H1 (cell line): ENCODE data around the gene FRS2. TPM values are rescaled to one million over a fixed set of nuclear protein-coding genes. Genes with fewer than 3 reads are reported as not detected.

Experiments used
- CTCF ChIA-PET: fragments of 300-600 bp; sonication (Branson Sonifier 250); formaldehyde crosslinking; loops from one replicate; lab custom pipeline; 2021; ENCODE audit not compliant: partially characterized antibody; lab: Charles Lee
- POLR2A ChIA-PET: fragments of 300-600 bp; sonication (Branson Sonifier 250); formaldehyde crosslinking; loops from one replicate; lab custom pipeline; 2021; ENCODE audit warnings: inconsistent platforms; ENCODE audit not compliant: partially characterized antibody; lab: Charles Lee
- DNase-seq, 2 experiments: peaks; one replicate each; pipeline versions ENCODE4 v3.0.0 to v3.0.0-alpha.2; 2010 to 2022; ENCODE audit warnings: low spot score in 2 of 2, low read depth in 1 of 2, mixed read lengths in 1 of 2
- FAIRE-seq: peaks from 2 replicates; lab custom pipeline; 2011; peaks lifted over from hg19 to GRCh38; lab: Jason Lieb, UNC
- H2AFZ ChIP-seq: 2 replicates; pipeline ENCODE4 v1.8.1; 2012; ENCODE audit warnings: low read length, inconsistent platforms
- H2AK5ac ChIP-seq: 2 replicates; pipeline ENCODE4 v1.6.1; 2013; ENCODE audit warnings: low read depth, low read length
- H2BK120ac ChIP-seq: replicated peaks from 2 replicates; pipeline ENCODE3; 2013; ENCODE audit warnings: low read depth, low read length, inconsistent platforms
- H2BK12ac ChIP-seq: 2 replicates; pipeline ENCODE4 v1.6.1; 2013; ENCODE audit warnings: low read depth, low read length
- H2BK15ac ChIP-seq: 2 replicates; pipeline ENCODE4 v1.6.1; 2013; ENCODE audit warnings: low read length
- H2BK20ac ChIP-seq: 2 replicates; pipeline ENCODE4 v1.6.1; 2013; ENCODE audit warnings: low read length
- H2BK5ac ChIP-seq: 2 replicates; pipeline ENCODE4 v1.6.1; 2013; ENCODE audit warnings: low read depth, low read length
- H3K14ac ChIP-seq: 2 replicates; pipeline ENCODE4 v1.6.1; 2013; ENCODE audit warnings: inconsistent platforms; ENCODE audit not compliant: insufficient read length
- H3K18ac ChIP-seq: 2 replicates; pipeline ENCODE4 v1.6.1; 2013; ENCODE audit warnings: low read length; ENCODE audit errors: extremely low read depth
- H3K23ac ChIP-seq: 2 replicates; pipeline ENCODE4 v1.6.1; 2013; ENCODE audit warnings: inconsistent platforms; ENCODE audit not compliant: insufficient read length
- H3K23me2 ChIP-seq: 2 replicates; pipeline ENCODE4 v1.6.1; 2013; ENCODE audit warnings: low read depth, low read length
- H3K27ac ChIP-seq: 2 replicates; pipeline ENCODE4 v1.6.1; 2011; ENCODE audit warnings: low read depth, low read length, inconsistent platforms
- H3K27me3 ChIP-seq, 4 experiments: replicated peaks in 1 of 4; 1 replicate in 1 of 4; 2 replicates in 3 of 4; pipeline versions ENCODE4 v1.6.1 to v1.8.1; 2011 to 2013; ENCODE audit warnings: low read length in 3 of 4, mild to moderate bottlenecking in 3 of 4, inconsistent platforms in 2 of 4, mixed read lengths in 2 of 4, moderate library complexity in 1 of 4; ENCODE audit not compliant: control insufficient read depth in 3 of 4, insufficient read depth in 3 of 4; ENCODE audit errors: extremely low read depth in 1 of 4
- H3K36me3 ChIP-seq, 4 experiments: 2 replicates each; pipeline versions ENCODE4 v1.6.1 to v1.8.1; 2011 to 2013; ENCODE audit warnings: mild to moderate bottlenecking in 4 of 4, low read length in 3 of 4, moderate library complexity in 2 of 4, control low read depth in 1 of 4, inconsistent platforms in 1 of 4; ENCODE audit not compliant: insufficient read depth in 4 of 4, control insufficient read depth in 2 of 4
- H3K4ac ChIP-seq: replicated peaks from 2 replicates; pipeline ENCODE3; 2013; ENCODE audit warnings: low read length, low read depth, mixed read lengths, inconsistent platforms; ENCODE audit not compliant: insufficient read length
- H3K4me1 ChIP-seq, 4 experiments: replicated peaks in 1 of 4; 1 replicate in 1 of 4; 2 replicates in 3 of 4; pipeline versions ENCODE4 v1.6.1 to v1.8.1; 2011 to 2013; ENCODE audit warnings: low read length in 3 of 4, inconsistent platforms in 2 of 4, mixed read lengths in 1 of 4; ENCODE audit not compliant: insufficient read depth in 4 of 4, control insufficient read depth in 3 of 4
- H3K4me2 ChIP-seq, 2 experiments: 2 replicates each; pipeline versions ENCODE4 v1.6.1 to v1.8.1; 2011 to 2013; ENCODE audit warnings: low read depth in 2 of 2, low read length in 2 of 2, control low read depth in 1 of 2, inconsistent platforms in 1 of 2, mild to moderate bottlenecking in 1 of 2; ENCODE audit not compliant: insufficient read depth in 1 of 2
- H3K4me3 ChIP-seq, 4 experiments: fragments of 200-600, 300-600 bp in 1 of 4; sonication (generic), shearing (Covaris generic), sonication (Bioruptor Twin) in 1 of 4; 2 replicates each; pipeline versions ENCODE4 v1.5.1 to v1.8.1; 2011 to 2016; ENCODE audit warnings: low read length in 4 of 4, low read depth in 3 of 4, control low read depth in 2 of 4, inconsistent platforms in 2 of 4, mild to moderate bottlenecking in 2 of 4, mixed read lengths in 1 of 4, moderate library complexity in 1 of 4; ENCODE audit not compliant: insufficient read depth in 2 of 4; ENCODE audit errors: extremely low read depth in 1 of 4
- H3K56ac ChIP-seq: replicated peaks from 2 replicates; pipeline ENCODE3; 2013; ENCODE audit warnings: low read depth, mild to moderate bottlenecking, mixed read lengths, low read length, inconsistent platforms; ENCODE audit not compliant: insufficient read length
- H3K79me1 ChIP-seq: 2 replicates; pipeline ENCODE4 v1.6.1; 2013; ENCODE audit warnings: low read depth, low read length, control low read depth
- H3K79me2 ChIP-seq, 2 experiments: 2 replicates each; pipeline versions ENCODE4 v1.6.1 to v1.8.1; 2012 to 2013; ENCODE audit warnings: low read length in 2 of 2, mild to moderate bottlenecking in 2 of 2, inconsistent platforms in 1 of 2; ENCODE audit not compliant: insufficient read depth in 2 of 2, control insufficient read depth in 1 of 2
- H3K9ac ChIP-seq, 4 experiments: replicated peaks in 1 of 4; 1 replicate in 1 of 4; 2 replicates in 3 of 4; pipeline versions ENCODE4 v1.6.1 to v1.8.1; 2011 to 2013; ENCODE audit warnings: low read depth in 3 of 4, low read length in 3 of 4, control low read depth in 2 of 4, mild to moderate bottlenecking in 2 of 4, moderate library complexity in 2 of 4, inconsistent platforms in 1 of 4; ENCODE audit errors: extremely low read depth in 1 of 4
- H3K9me3 ChIP-seq, 2 experiments: 2 replicates each; pipeline versions ENCODE4 v1.6.1 to v1.8.1; 2012 to 2013; ENCODE audit warnings: mild to moderate bottlenecking in 2 of 2, moderate library complexity in 2 of 2, control low read depth in 1 of 2, inconsistent platforms in 1 of 2, low read depth in 1 of 2, low read length in 1 of 2, mixed read lengths in 1 of 2; ENCODE audit not compliant: insufficient read depth in 2 of 2
- H4K20me1 ChIP-seq, 2 experiments: replicated peaks in 1 of 2; 2 replicates each; pipeline versions ENCODE3 to v1.8.1; 2011 to 2013; ENCODE audit warnings: inconsistent platforms in 2 of 2, low read length in 2 of 2, mild to moderate bottlenecking in 1 of 2; ENCODE audit not compliant: insufficient read depth in 2 of 2, control insufficient read depth in 1 of 2
- H4K5ac ChIP-seq: 2 replicates; pipeline ENCODE4 v1.6.1; 2013; ENCODE audit warnings: low read length, low read depth, mixed read lengths, inconsistent platforms; ENCODE audit not compliant: insufficient read length
- H4K8ac ChIP-seq: 2 replicates; pipeline ENCODE4 v1.8.0; 2013; ENCODE audit warnings: mild to moderate bottlenecking, moderate library complexity, low read length, inconsistent platforms; ENCODE audit not compliant: insufficient read depth; ENCODE audit errors: extremely low read depth
- H4K91ac ChIP-seq: replicated peaks from 2 replicates; pipeline ENCODE3; 2013; ENCODE audit warnings: low read length, mixed read lengths, inconsistent platforms; ENCODE audit not compliant: insufficient read length
- ATF3 ChIP-seq: IDR thresholded peaks from 2 replicates; pipeline ENCODE4 v1.6.1; 2011; ENCODE audit warnings: low read depth, mild to moderate bottlenecking, low read length; ENCODE audit not compliant: insufficient read depth
- BCL11A ChIP-seq, 2 experiments: IDR thresholded peaks; one replicate each; pipeline ENCODE4 v1.6.1; 2011; ENCODE audit warnings: low read depth in 2 of 2, low read length in 2 of 2, mild to moderate bottlenecking in 2 of 2
- WGBS, 2 experiments: shearing (Covaris generic) in 1 of 2; methylation state at CpG; one replicate each; pipeline versions ENCODE4 v1.1.6 to v1.1.7; 2013 to 2015; ENCODE audit warnings: low lambda C conversion rate in 2 of 2, mixed read lengths in 2 of 2, inconsistent platforms in 1 of 2, low coverage in 1 of 2, missing lambda C conversion rate in 1 of 2; ENCODE audit not compliant: insufficient replicate concordance in 2 of 2, insufficient coverage in 1 of 2, insufficient read length in 1 of 2; ENCODE audit errors: extremely low coverage in 1 of 2, missing lambda C conversion rate in 1 of 2; 5-methylcytosine and 5-hydroxymethylcytosine counted together
- polyA plus RNA-seq, 7 experiments: library from polyadenylated mRNA; depleted of rRNA in 3 of 7; stranded (reverse) in 5 of 7; unstranded in 2 of 7; fragments of >200 nt in 5 of 7; fragments of 200-250 nt in 2 of 7; gene quantifications; 1 replicate in 5 of 7; 2 replicates in 1 of 7; 4 replicates in 1 of 7; pipeline versions ENCODE4 v1.2.1 to v1.2.3, GENCODE V29; 2011 to 2013; ENCODE audit warnings: missing spikeins in 2 of 7, mixed read lengths in 2 of 7
- total RNA-seq: library from RNA; stranded (reverse); fragmentation: NEBNext Ultra II Directional; extraction: Animal tissue kit (Norgen Biotek cat#: 25700); gene quantifications from 2 replicates; pipeline ENCODE4 v1.2.1, GENCODE V29; 2021

FRS2 gene
- total and polyA plus RNA-seq, 2 of the 8 experiments (the other 6 are each of a cell fraction or from before 2014, with no cell fraction given) = 10.3 to 35.8 TPM

GRCh38 chr12:69468237-69469026 is 1.8 kb upstream of the FRS2 start:
- Histone ChIP-seq H4K20me1 (peaks cover 1 to 2% of the 10 kb centered on the region in 2 experiments), H2BK20ac (no peak overlapping the region; the same call in 1 of the 2 replicates), H3K23me2 (no peaks in the 10 kb centered on the region), H3K4ac (no peak overlapping the region), H3K36me3 (no peaks in the 10 kb centered on the region), H3K79me2 (peaks cover 19 to 28% of the 10 kb centered on the region in 2 experiments), H3K27me3 (no peaks in the 10 kb centered on the region), H3K4me1 (peaks cover 7 to 14% (median 9%) of the 10 kb centered on the region in 4 experiments; a peak in 6 of 7 replicates), H3K27ac (no peak overlapping the region), H2BK120ac (peak overlapping the region; percentile 82), H3K23ac (no peak overlapping the region), H3K9ac (no peak overlapping the region), H3K4me3 (no peak overlapping the region), H4K8ac (no peak overlapping the region), H3K18ac (peak overlapping the region; percentile 29; the same call in 1 of the 2 replicates), H3K9me3 (no peaks in the 10 kb centered on the region), H2BK15ac (no peak overlapping the region), H3K14ac (no peak overlapping the region), H4K5ac (no peak overlapping the region), H4K91ac (no peak overlapping the region), H2BK12ac (peak overlapping the region; percentile 40; the same call in 1 of the 2 replicates), H2AK5ac (no peak overlapping the region), H2AFZ (peak overlapping the region; percentile 79), H3K79me1 (no peaks in the 10 kb centered on the region), H3K4me2 (no peak overlapping the region; a peak in 1 of 4 replicates), H2BK5ac (no peak overlapping the region), H3K56ac (no peak overlapping the region)
- ChIA-PET POLR2A (no interaction called here), CTCF (interaction anchor here (1.4 to 1.5 kb wide), 2 partner anchors 9 to 53 kb away, joined by 4 to 5 read pairs; no protein-coding TSS in a partner anchor)
- 67% methylated on average over 7 of the region's 7 CpGs; no CpG with 5 or more reads in 1 of the 2 experiments for WGBS, 2 experiments
- FAIRE-seq (no peak), DNase-seq (no peak)
- TF ChIP-seq ATF3 = peak; percentile 36; the same call in 1 of the 2 replicates
- TF ChIP-seq BCL11A (IDR thresholded peaks at IDR 0.05; ENCODE audit: low read depth in 2 of 2, low read length in 2 of 2) = no peak
